ENCODE results near the gene HOXC6. TPM values are rescaled to one million over a fixed set of nuclear protein-coding genes. Genes with fewer than 3 reads are reported as not detected.

HOXC6 gene
- total RNA-seq, 1 donor from 2014 or later = not detected

DNA sequence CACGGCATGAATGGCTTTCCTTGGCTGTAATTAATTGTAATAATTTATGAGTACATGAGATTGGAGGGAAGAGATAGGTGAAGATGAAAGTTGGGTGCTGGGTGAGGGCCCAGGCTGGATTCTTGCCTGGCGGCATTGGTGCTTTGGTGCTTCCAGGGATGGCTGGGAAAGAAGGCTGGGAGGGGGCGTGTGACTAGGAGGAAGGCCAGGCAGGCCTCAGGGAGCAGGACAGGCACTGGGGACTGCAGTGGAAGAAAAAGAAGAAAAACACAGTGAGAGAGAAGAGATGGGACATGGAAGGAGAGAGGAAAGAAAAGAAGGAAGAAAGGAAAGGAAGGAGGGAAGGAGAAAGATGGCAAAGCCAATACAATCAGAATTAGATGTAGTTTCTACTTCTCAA lies 24.6 kb upstream of the HOXC6 start:
- no peak for TF ChIP-seq POLR2A (IDR thresholded peaks at IDR 0.05)
- no peak for TF ChIP-seq POLR2AphosphoS5 (IDR thresholded peaks at IDR 0.05; ENCODE audit: insufficient read depth in 1 of 2, low read depth in 1 of 2)
- TF ChIP-seq, protein P1, sequence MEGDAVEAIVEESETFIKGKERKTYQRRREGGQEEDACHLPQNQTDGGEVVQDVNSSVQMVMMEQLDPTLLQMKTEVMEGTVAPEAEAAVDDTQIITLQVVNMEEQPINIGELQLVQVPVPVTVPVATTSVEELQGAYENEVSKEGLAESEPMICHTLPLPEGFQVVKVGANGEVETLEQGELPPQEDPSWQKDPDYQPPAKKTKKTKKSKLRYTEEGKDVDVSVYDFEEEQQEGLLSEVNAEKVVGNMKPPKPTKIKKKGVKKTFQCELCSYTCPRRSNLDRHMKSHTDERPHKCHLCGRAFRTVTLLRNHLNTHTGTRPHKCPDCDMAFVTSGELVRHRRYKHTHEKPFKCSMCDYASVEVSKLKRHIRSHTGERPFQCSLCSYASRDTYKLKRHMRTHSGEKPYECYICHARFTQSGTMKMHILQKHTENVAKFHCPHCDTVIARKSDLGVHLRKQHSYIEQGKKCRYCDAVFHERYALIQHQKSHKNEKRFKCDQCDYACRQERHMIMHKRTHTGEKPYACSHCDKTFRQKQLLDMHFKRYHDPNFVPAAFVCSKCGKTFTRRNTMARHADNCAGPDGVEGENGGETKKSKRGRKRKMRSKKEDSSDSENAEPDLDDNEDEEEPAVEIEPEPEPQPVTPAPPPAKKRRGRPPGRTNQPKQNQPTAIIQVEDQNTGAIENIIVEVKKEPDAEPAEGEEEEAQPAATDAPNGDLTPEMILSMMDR (IDR thresholded peaks at IDR 0.05) = no peak
- no peak for DNase-seq (ENCODE audit: extremely low spot score in 2 of 2)
- peaks cover 21% of the 10 kb centered on the region for H3K27me3 ChIP-seq
- H3K36me3 ChIP-seq = no peaks in the 10 kb centered on the region
- no peak overlapping the region for H3K4me3 ChIP-seq
- no peak overlapping the region for H3K27ac ChIP-seq
- no peaks in the 10 kb centered on the region for H3K9me3 ChIP-seq
- intact Hi-C loops (cut with DNase I) = no loop called here
- peaks cover 22% of the 10 kb centered on the region for H3K4me1 ChIP-seq

DNA sequence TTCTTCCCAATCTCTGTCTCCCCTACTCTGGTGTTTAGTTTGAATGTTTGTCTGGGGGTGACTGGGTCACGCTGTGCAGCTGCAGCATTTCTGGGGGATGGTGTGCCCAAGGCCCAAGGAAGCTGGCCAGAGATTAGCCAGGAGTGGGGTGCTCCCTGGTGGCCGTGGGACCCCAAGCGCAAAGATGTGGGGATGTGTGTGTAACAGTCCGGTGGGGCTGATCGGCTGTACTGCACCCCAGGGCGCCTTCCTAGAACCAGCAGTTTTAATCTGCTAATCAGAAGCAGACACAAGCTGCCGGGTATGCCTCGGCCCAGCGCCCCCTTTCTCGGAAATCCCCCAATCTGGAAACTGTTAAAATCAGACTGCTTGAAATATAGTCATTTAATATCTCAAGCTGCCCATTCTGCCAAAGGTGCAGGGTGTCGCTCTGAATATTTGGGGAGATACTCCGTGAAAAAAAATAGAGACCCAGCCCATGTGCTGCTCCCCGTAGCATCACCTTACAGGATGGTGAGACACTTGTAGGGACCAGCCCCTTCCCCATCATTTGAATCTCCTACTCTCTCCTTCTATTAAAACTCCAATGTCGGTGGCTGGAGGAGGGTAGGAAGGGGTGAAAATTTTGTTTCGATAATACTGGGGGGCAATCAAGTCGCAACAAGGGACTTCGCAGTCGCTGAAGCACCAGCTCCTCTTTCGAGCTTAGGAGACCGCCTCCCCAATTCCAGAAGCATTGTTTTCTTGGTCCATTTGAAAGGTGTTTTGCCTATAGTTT lies 24.0 kb upstream of the HOXC6 start:
- peaks cover 25% of the 10 kb centered on the region for H3K4me1 ChIP-seq
- no peak for TF ChIP-seq POLR2AphosphoS5 (IDR thresholded peaks at IDR 0.05; ENCODE audit: insufficient read depth in 1 of 2, low read depth in 1 of 2)
- TF ChIP-seq, protein P1 (IDR thresholded peaks at IDR 0.05) = no peak
- TF ChIP-seq POLR2A (IDR thresholded peaks at IDR 0.05) = no peak
- H3K4me3 ChIP-seq = no peak overlapping the region
- H3K27ac ChIP-seq = no peak overlapping the region
- no peak for DNase-seq (ENCODE audit: extremely low spot score in 2 of 2)
- H3K9me3 ChIP-seq = no peaks in the 10 kb centered on the region
- intact Hi-C loops (cut with DNase I) = no loop called here
- H3K36me3 ChIP-seq = no peaks in the 10 kb centered on the region
- peaks cover 20% of the 10 kb centered on the region for H3K27me3 ChIP-seq

DNA sequence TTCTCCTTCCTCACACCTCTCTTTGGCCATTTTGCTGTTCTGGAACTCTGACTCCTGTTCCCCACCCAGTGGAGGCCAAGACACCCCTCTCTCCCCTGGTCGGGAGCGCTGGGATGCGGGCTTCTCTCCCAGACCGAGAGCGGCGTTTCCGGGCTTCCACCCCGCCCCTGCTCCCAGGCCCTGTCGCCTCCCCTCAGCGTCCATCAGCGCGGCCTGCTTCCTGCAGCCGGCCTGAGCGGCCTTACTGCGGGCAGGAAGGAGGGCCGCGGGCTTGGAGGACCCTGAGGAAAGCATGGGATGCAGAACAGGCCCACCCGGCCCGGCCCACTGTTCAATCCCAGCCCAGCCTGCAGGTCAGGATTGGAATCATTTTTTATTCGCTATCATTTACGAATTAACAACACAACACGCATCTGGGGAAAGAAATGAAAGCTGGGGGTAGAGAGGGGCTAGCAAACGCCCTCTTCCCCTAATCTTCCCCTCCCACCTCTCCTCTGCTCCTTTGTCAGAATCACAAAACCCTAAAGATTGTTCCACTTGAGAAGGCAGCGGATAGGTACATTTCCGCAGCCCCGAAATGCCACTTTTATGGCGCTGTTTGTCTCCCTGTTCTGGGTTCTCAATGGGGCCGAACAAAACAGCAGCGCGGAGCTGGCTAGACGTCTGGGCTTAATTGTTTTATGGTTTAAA lies 23.3 kb upstream of the HOXC6 start:
- Histone ChIP-seq H3K9me3 (no peaks in the 10 kb centered on the region), H3K27me3 (peaks cover 23% of the 10 kb centered on the region), H3K27ac (no peak overlapping the region), H3K4me3 (no peak overlapping the region), H3K36me3 (no peaks in the 10 kb centered on the region), H3K4me1 (peaks cover 24% of the 10 kb centered on the region)
- intact Hi-C loops (cut with DNase I) = loop anchor here (5.0 kb wide), 1 partner anchor 202 kb away; no protein-coding TSS in a partner anchor
- no peak for DNase-seq (ENCODE audit: extremely low spot score in 2 of 2)
- TF ChIP-seq POLR2AphosphoS5 (IDR thresholded peaks at IDR 0.05; ENCODE audit: insufficient read depth in 1 of 2, low read depth in 1 of 2) (no peak), POLR2A (IDR thresholded peaks at IDR 0.05) (no peak)
- TF ChIP-seq, protein P1 (IDR thresholded peaks at IDR 0.05) = no peak

DNA sequence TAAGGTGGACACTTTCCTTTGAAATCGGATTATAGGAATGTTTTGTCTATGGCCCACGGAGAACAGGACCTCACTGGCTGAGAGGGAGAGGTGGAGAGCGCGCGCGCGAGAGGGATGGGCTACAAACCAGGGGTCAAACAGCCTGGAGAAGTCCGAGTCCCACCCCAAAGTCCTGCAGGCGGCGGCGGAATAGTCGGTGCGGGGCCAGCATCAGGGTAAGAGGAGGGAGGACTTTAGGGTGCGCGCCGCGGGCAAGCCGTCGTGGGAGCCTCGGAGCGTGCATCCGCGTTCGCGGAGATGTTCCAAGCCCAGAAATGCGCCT lies 22.7 kb upstream of the HOXC6 start:
- no peak overlapping the region for H3K27ac ChIP-seq

More for the DNA sequence above, 22.7 kb upstream of the HOXC6 start:
- Histone ChIP-seq H3K27me3 (peaks cover 23% of the 10 kb centered on the region), H3K9me3 (no peaks in the 10 kb centered on the region), H3K36me3 (no peaks in the 10 kb centered on the region), H3K4me3 (no peak overlapping the region), H3K4me1 (peaks cover 19% of the 10 kb centered on the region)
- no peak for DNase-seq (ENCODE audit: extremely low spot score in 2 of 2)
- intact Hi-C loops (cut with DNase I) = loop anchor here (5.0 kb wide), 1 partner anchor 202 kb away; no protein-coding TSS in a partner anchor
- no peak for TF ChIP-seq POLR2A (IDR thresholded peaks at IDR 0.05)
- TF ChIP-seq POLR2AphosphoS5 (IDR thresholded peaks at IDR 0.05; ENCODE audit: insufficient read depth in 1 of 2, low read depth in 1 of 2) = no peak
- TF ChIP-seq, protein P1 (IDR thresholded peaks at IDR 0.05) = no peak
